ENCODE measurements around the gene JAG2.

- TF ChIP-seq CTCF (IDR thresholded peaks at IDR 0.05) (no peak), IRF1 (CRISPR knock-in tag; IDR thresholded peaks at IDR 0.05) (no peak), JUN (CRISPR knock-in tag; IDR thresholded peaks at IDR 0.05) (no peak), ZNF121 (CRISPR knock-in tag; IDR thresholded peaks at IDR 0.05) (no peak), NR2C2 (CRISPR knock-in tag; IDR thresholded peaks at IDR 0.05) (no peak)
Measured at GRCh38 chr14:105203701-105204100, 35.1 kb upstream of the JAG2 start.

Measured in WTC11 (cell line).